Cortex of kidney (tissue), 1 donor: ENCODE data around the gene PLCB1.
"Not testable (repeated sequence)": the region's sequence is repeated elsewhere in the genome, so short reads cannot be mapped to it uniquely, and the experiment has no call there.

ENCODE experiments used
- DNase-seq: peaks from one replicate; lab custom pipeline; 2025; lab: John Stamatoyannopoulos, UW

The PLCB1 gene

GRCh38 chr20:8788275-8788674, 656.2 kb downstream of the PLCB1 start:
- DNase-seq = no peak

GRCh38 chr20:8788831-8789230, 656.8 kb downstream of the PLCB1 start:
- DNase-seq = no peak

GRCh38 chr20:8790442-8791074, 658.5 kb downstream of the PLCB1 start:
- no peak for DNase-seq

DNA sequence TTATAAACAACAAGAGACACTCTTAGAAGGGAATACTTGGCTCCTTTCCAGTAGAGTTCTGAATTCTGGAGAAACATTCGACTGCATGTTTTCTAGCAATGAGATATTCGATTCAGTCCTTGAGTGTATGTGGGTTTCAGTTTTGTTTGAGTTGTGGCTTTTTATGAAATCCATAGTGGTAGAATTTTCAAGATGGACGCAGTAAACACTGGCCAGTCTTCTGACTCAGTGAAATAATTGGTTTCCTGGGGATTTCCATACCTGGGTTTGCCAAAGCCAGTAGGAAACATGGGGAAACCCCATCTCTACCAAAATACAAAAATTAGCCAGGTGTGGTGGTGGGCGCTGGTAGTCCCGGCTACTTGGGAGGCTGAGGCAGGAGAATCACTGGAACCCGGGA, 663.3 kb downstream of the PLCB1 start:
- no peak for DNase-seq

DNA sequence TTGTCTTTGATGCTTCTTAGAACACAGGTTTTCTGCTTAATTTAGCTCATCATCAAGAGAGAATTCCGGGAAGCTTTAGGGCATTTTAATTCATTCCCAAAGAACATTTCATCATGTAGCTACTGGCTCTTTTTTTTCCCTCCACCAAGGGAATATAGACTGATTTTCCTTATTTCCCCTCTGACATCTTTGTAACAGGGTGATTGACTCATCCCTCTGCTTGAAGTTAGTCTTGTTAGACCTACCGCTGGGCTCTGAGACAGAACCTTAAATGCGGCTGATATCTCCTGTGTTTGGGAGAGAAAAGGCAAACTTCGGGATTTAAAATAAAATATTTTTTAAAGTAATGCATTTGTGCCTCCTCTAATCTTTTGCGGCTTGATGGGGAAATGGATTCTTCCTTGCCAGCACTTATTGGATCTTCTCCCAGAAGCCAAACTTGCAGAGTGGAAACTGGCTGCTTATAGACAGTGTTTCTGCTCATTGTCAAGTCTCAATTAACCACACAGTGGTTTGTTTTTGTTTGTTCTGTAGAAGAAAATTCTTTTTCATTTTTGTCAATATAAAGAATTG, 664.1 kb downstream of the PLCB1 start:
- no peak for DNase-seq

GRCh38 chr20:8798505-8798904, 666.4 kb downstream of the PLCB1 start:
- no peak for DNase-seq

- DNase-seq = no peak
These were observed 668.0 kb downstream of the PLCB1 start for GRCh38 chr20:8800089-8800488.

GRCh38 chr20:8801686-8802085, 669.6 kb downstream of the PLCB1 start:
- no peak for DNase-seq

DNA sequence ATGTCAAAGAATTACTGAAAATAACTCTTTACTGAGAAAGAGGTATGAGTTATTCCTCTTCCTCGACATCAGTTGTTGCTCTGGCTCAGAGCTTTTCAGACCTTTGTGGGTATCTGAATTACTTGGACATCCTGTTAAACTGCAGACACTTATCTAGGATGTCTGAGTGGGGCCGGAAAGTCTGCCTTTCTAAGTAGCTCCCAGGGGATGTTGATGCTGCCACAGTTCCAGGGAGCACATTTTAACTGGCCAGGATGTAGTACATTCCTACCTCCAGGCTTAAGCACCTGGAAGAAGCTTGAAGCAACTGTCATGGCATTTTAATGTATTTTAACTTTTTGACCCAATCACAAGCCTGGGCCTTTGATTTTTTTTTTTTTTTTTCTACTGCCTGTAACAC, 671.0 kb downstream of the PLCB1 start:
- DNase-seq = no peak

GRCh38 chr20:8803941-8804340, 671.9 kb downstream of the PLCB1 start:
- DNase-seq = no peak

GRCh38 chr20:8805737-8806442, 673.8 kb downstream of the PLCB1 start:
- no peak for DNase-seq

DNA sequence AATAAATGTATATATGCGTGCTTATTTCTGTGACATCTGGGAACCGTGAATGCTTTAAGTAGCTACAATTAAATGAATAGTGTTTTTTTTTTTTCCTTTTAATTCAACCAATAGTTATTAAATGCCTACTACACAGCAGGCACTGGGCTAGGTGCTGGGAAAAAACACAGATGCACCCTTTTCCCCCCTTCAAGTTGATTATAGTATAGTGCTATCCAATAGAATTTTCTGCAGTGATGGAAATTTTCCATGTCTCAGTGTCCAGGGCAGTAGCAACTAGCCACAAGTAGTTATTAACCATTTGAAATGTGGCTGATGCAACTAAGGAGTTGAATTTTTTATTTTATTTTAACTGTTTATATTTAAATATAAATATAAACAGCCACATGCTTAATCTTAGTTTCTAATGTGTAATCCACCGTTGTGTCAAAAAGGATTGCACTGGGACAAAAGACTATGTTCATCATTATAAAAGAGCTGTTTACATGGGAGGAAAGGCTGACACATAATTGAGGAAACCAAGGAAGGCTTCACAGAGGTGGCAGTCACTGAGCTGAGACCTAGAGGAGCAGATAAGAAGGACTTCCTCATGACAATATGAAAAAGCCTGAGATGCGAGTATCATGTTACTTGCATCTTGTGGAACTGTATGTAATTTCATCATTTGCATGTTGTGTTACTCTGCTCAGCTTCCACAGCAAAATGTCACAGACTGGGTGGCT, 675.6 kb downstream of the PLCB1 start:
- DNase-seq = no peak

DNA sequence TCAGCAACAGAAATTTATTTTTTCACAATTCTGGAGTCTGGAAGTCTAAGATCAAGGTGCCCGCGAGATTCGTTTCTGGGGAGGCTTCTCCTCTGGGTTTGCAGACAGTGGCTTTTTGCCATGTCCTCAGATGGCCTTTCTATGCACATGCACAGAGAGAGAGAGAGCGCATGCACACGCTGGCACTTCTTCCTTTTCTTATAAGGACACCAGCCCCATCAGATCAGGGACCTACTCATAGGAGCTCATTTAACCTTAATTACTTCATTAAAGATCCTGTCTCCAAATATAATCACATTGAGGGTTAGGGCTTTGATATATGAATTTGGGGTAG, 676.1 kb downstream of the PLCB1 start:
- no peak for DNase-seq

DNA sequence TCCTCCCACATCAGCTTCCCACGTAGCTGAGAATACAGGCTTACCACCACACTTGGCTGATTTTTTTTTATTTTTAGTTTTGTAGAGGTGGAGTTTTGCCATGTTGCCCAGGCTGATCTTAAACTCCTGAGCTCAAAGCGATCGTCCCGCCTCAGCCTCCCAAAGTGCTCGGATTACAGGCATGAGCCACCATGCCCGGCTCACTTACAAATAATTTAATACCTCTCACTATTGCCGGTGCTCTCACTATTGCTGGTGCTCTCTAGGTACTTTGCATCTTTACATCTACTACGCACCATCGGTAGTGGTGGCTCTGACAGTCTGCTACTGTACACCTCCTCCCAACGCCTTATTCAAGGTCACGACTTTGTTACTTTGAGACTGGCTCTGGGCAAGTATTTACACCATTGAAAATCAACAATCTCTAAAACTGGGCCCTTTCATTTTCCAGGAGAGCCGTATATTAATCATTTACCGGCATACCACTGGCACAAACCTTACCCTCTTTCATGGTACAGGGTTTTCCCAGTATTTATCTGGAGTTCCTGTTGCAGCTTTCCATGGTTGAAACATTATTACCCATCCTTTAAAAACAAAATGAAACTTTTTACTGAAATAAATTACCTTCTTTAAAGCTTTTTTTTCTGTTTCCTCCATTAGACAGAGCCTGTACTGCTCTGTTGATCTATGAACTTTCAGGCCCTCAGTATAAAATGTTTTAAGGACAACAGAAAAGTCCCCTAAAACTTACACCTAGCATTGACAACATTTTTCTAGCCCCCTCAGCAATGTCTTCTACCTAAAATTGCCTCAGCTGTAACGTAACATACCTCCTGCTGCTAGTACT, 677.3 kb downstream of the PLCB1 start:
- no peak for DNase-seq

DNA sequence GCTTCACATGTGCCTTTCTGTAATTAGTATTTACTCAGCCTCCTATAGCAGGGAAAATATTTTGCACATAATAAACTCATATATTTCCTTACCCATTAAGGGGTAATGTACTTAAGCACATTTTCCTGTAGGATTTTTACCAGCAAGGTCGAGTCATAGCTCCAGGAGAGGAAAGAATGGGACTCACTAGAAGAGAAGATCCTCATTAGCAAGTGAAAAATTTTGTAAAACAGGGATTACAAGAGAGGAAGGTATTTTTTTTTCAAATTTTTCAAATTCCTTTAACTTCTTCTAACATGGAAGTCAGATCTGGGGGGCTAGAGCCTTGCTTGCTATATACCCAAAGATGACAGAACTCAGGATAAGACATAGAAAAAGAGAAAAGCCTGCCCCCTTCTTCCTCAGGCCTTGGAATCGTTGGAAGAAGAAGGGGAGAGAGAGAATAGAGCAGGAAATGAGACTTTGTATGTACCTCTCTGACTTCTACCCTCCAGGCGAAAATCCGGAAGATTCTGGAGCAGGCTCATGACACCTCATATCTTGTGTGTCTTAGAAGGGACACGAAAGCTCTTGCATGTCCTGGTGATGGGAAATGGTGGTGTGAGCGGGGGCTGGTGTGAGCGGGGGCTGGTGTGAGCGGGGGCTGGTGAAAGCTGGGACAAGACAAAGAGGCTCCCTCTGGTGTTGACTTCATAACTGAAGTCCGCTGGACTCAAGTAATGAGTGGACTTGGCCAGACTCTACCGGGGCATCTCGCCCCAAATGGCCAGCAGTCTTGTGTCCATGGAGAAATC, 679.9 kb downstream of the PLCB1 start:
- DNase-seq = no peak

- DNase-seq = no peak
These were observed 680.8 kb downstream of the PLCB1 start for GRCh38 chr20:8812817-8813216.

GRCh38 chr20:8815208-8815607, 683.1 kb downstream of the PLCB1 start:
- DNase-seq = no peak

DNA sequence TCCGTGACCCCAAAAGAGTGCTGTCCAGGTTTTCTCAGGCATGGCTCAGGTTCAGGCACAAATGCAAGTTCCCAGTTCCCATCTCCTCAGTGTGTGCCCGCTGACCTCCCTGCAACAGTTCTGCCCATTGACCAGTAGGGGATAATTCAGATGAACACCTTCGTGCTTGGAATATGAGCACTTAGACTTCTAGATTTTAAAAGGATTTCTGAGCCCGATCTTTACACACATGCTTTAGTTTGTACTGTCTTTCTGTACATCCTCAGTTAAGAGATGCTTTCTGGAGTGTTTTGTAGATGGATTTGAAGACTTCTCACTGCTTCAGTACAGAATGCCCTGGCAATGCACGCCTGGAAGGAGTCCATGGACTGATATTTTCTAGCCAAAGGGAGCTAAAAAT, 697.2 kb downstream of the PLCB1 start:
- DNase-seq = no peak

GRCh38 chr20:8834294-8834693, 702.2 kb downstream of the PLCB1 start:
- DNase-seq = not testable (repeated sequence)

- DNase-seq = no peak
These were observed 702.8 kb downstream of the PLCB1 start for GRCh38 chr20:8834851-8835250.

DNA sequence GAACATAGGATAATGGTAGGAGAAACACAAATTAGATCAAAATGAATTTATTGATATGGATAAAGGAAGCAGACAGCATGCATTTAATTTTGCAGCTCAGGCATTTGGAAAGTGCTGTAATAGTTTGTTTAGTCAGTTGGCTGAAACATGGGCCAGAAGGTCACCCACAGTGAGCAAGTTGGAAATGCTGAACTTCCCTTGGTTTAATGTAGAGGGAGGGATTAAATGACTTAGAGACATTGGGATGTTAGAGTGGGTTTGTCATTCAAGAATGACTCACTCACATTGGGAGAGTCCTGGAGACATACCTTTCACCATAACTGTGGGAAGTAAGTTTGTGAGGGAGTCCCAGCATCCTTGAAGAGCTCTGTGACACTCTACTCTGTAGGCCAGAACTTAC, 705.3 kb downstream of the PLCB1 start:
- DNase-seq = no peak
